BE2C (cell line): ENCODE data around the gene ZSCAN23.
"Not testable (repeated sequence)": the region's sequence is repeated elsewhere in the genome, so short reads cannot be mapped to it uniquely, and the experiment has no call there.

Experiments used
- DNase-seq: peaks from one replicate; pipeline ENCODE4 v3.0.0-alpha.2; 2020
- H3K27me3 ChIP-seq: fragments of 250-450 bp; sonication (Bioruptor Pico); 2 replicates; pipeline ENCODE4 v1.5.1; 2020; ENCODE audit warnings: mild to moderate bottlenecking
- H3K36me3 ChIP-seq: fragments of 250-450 bp; sonication (Bioruptor Pico); 2 replicates; pipeline ENCODE4 v1.5.1; 2020; ENCODE audit warnings: mild to moderate bottlenecking
- H3K4me1 ChIP-seq: fragments of 250-450 bp; sonication (Bioruptor Pico); 2 replicates; pipeline ENCODE4 v1.5.1; 2020
- H3K4me3 ChIP-seq: 2 replicates; pipeline ENCODE4 v1.5.1; 2011; ENCODE audit warnings: low read depth, low read length
- H3K9me3 ChIP-seq: fragments of 250-450 bp; sonication (Bioruptor Pico); 2 replicates; pipeline ENCODE4 v1.5.1; 2020
- TF ChIP-seq, protein P1 (sequence below): IDR thresholded peaks from 2 replicates; pipeline ENCODE4 v1.5.1; 2012; ENCODE audit warnings: mild to moderate bottlenecking, low read depth, low read length

The ZSCAN23 gene

DNA sequence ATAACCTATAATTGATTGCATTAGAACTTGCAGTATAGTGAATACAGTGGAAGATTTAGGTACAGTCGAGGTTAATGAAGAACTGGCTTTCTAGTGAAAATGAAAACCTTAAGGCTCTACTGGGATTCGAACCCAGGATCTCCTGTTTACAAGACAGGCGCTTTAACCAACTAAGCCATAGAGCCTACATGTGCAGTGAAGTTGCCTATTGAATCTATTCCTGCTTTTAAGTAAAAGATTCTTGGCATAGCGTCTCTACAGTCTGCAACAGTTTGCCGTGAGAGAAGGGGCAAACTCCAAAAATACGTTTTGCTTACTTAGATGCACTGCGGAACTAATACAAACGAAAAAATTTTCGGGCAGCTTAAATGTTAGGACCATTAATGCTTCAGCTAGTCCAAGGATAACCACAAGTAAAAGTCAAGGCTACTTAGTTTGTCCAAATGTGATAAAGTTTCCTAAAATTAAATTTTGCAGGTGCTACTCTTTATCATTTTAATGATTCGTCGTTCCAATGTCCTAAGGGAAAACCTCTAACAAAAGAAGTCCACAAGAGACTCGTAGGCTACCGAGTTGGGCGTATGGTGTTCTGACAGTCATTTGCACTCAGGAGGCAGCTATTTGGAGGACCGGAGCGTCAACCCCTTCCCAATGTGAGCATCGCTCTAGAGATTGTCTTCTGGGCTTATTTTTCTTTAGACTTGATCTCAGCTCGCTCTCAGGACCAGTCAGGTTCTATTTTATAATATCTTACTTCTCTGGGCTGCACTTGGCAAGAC is 31.3 kb upstream of the ZSCAN23 start:
- TF ChIP-seq, protein P1, sequence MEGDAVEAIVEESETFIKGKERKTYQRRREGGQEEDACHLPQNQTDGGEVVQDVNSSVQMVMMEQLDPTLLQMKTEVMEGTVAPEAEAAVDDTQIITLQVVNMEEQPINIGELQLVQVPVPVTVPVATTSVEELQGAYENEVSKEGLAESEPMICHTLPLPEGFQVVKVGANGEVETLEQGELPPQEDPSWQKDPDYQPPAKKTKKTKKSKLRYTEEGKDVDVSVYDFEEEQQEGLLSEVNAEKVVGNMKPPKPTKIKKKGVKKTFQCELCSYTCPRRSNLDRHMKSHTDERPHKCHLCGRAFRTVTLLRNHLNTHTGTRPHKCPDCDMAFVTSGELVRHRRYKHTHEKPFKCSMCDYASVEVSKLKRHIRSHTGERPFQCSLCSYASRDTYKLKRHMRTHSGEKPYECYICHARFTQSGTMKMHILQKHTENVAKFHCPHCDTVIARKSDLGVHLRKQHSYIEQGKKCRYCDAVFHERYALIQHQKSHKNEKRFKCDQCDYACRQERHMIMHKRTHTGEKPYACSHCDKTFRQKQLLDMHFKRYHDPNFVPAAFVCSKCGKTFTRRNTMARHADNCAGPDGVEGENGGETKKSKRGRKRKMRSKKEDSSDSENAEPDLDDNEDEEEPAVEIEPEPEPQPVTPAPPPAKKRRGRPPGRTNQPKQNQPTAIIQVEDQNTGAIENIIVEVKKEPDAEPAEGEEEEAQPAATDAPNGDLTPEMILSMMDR: no peak
- DNase-seq: peak; percentile 53
- H3K27me3 ChIP-seq: peaks cover 31% of the 10 kb centered on the region

DNA sequence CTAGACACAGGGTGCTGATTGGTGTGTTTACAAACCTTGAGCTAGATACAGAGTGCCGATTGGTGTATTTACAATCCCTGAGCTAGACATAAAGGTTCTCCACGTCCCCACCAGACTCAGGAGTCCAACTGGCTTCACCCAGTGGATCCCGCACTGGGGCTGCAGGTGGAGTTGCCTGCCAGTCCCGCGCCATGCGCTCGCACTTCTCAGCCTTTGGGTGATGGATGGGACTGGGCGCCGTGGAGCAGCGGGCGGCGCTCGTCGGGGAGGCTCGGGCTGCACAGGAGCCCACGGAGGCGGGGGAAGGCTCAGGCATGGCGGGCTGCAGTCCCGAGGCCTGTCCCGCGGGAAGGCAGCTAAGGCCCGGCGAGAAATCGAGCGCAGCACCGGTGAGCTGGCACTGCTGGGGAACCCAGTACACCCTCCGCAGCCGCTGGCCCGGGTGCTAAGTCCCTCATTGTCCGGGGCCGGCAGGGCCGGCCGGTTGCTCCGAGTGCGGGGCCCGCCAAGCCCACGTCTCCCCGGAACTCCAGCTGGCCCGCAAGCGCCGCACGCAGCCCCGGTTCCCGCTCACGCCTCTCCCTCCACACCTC is 26.0 kb upstream of the ZSCAN23 start:
- not testable (repeated sequence) for DNase-seq, H3K4me3 ChIP-seq, H3K4me1 ChIP-seq, H3K9me3 ChIP-seq, H3K36me3 ChIP-seq
- H3K27me3 ChIP-seq: peaks cover 26% of the 10 kb centered on the region

More for the DNA sequence above, 31.3 kb upstream of the ZSCAN23 start:
- Histone ChIP-seq H3K4me3 (peak overlapping the region; percentile 73), H3K36me3 (no peaks in the 10 kb centered on the region), H3K9me3 (0 out of 2 replicates have a peak, but pooled peaks cover 2% of the 10 kb centered on the region), H3K4me1 (no peaks in the 10 kb centered on the region)

DNA sequence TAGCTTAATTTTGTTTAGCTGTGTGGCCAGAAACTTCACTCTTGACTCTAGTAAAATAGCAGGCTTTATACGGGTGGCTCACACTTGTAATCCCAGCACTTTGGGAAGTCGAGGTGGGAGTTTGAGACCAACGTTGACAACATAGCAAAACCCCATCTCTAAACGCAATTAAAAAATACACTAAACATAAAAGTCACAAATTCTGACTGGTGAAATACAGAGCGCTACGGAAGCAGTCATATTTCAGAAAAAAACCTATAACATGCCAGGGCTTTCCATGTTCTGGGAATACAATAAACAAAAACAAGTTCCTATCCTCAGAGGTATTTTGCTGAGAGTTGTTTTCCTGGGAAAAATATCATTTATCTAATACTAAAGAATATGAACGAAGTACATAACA is 24.8 kb upstream of the ZSCAN23 start:
- Histone ChIP-seq H3K9me3 (peaks cover 3% of the 10 kb centered on the region; the same call in 1 of the 2 replicates), H3K27me3 (peaks cover 36% of the 10 kb centered on the region), H3K4me3 (no peak overlapping the region), H3K36me3 (no peaks in the 10 kb centered on the region), H3K4me1 (no peaks in the 10 kb centered on the region)
- no peak for DNase-seq
- TF ChIP-seq, protein P1: no peak

DNA sequence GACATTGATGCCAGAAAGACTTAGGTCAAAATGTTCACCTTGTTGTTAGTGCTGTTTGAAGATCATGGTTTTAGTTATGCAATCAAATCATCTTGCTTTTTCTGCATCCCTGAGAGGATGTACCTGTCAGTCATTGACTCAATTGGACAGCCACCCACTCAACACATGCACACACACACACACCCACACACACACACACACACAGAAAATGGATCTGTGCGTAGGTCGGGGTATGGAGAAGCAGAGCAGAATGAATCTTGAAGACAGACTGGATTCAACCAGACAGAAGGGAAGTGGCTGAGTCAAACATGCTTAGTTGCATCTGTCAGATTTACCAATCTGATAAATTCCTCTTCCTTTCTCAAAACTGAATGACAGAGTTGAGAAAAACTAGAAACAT is 19.1 kb upstream of the ZSCAN23 start:
- Histone ChIP-seq H3K27me3 (peaks cover 74% of the 10 kb centered on the region), H3K4me1 (no peaks in the 10 kb centered on the region), H3K4me3 (no peak overlapping the region), H3K9me3 (no peaks in the 10 kb centered on the region), H3K36me3 (no peaks in the 10 kb centered on the region)
- no peak for DNase-seq
- TF ChIP-seq, protein P1: no peak

DNA sequence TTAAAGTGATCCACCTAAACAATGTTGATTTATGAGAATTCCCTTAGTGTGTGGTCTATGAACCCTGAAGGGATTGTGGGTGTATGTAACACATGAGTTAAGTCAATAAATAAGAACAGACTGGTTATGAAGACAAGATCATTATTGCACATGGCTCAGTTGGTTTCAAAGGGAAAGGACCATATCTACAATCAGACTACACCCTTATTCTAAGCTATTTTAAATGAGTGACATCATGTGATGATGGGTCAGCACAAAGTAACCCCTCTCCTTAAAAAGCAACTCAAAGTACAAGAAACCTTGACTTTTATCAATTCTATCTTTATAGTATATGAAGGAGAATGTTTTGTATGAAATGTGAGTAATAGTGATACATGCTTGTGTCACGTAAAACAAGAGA is 15.3 kb upstream of the ZSCAN23 start:
- Histone ChIP-seq H3K4me1 (no peaks in the 10 kb centered on the region), H3K4me3 (no peak overlapping the region), H3K27me3 (peaks cover 61% of the 10 kb centered on the region), H3K9me3 (no peaks in the 10 kb centered on the region), H3K36me3 (no peaks in the 10 kb centered on the region)
- no peak for DNase-seq
- TF ChIP-seq, protein P1: no peak

DNA sequence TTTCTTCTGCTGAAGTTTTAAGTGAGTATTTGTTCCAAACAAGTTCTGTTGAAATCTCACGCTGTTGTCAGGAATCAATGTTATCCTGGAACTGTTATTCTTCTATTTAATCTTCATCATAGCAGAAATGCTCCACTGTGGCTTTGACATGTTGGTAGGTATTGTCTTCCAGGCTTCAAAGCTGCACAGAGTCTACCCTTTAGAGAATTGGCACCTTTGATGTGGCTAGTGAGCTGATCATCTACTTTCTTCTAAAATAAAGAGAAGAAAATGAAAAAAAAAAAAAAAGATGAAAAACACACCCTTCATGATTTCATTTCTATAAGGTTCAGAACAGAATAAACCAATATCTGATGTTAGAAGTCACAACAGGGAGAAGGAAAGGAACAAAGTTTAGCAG is 5.8 kb upstream of the ZSCAN23 start:
- no peaks in the 10 kb centered on the region for H3K36me3 ChIP-seq
- no peak overlapping the region for H3K4me3 ChIP-seq
- H3K9me3 ChIP-seq: no peaks in the 10 kb centered on the region; the same call in 1 of the 2 replicates
- H3K4me1 ChIP-seq: no peaks in the 10 kb centered on the region
- H3K27me3 ChIP-seq: peaks cover 5% of the 10 kb centered on the region; the same call in 1 of the 2 replicates
- TF ChIP-seq, protein P1: no peak
- DNase-seq: no peak

DNA sequence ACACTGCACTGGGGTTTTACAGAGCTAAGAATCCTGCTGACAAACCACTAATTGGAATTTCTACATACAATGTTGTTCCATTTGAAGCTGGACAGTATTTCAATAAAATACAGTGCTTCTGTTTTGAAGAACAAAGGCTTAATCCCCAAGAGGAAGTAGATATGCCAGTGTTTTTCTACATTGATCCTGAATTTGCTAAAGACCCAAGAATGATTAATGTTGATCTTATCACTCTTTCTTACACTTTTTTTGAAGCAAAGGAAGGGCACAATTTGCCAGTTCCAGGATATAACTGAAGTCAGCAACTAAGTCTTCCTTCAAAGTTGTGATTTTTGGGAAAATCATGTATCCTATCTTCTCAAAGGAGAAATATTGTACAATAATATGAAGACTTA is 4.2 kb upstream of the ZSCAN23 start:
- H3K27me3 ChIP-seq, H3K9me3 ChIP-seq, H3K4me1 ChIP-seq, H3K36me3 ChIP-seq, DNase-seq: not testable (repeated sequence)
- H3K4me3 ChIP-seq: peak overlapping the region; percentile 56
